ENCODE data around the gene PLCB2.

PLCB2 gene

DNA sequence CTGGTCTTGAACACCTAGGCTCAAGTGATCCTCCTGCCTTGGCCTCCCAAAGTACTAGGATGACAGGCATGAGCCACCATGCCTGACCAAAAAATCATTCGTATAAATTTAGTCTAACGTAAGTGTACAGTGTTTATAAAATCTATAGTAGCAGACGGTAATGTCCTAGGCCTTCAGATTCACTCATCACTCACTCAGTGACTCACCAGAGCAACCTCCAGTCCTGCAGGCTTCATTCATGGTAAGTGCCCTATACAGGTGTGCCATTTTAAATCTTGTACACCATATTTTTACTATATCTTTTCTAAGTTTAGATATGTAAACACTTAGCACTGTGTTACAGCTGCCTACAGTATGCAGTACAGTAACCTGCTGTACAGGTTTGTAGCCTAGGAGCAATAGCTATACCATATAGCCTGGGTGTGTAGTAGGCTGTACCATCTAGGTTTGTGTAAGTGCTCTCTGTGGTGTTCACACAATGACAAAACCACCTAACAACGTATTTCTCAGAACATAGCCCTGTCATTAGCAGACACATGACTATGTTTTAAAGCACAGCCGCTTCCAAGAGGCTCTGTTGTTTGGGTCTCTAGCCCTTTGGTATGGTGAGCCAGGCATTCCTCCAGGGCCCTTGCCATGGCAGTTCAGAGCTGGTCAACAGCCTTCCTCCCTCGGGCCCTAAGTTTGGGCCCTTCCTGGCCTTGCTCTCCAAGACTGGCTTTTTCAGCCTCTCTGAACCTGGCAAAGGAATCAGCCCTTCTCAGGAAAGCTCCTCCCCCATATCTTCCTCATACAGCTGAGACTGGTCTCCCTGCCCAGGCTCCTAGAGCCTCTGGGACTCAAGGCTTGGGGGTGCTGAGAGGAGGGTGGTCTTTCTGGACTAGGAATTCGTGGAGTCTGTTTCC is 34.9 kb upstream of the PLCB2 start:
- no peak for DNase-seq (ENCODE audit: insufficient read length, low spot score)
- no peak for FAIRE-seq

DNA sequence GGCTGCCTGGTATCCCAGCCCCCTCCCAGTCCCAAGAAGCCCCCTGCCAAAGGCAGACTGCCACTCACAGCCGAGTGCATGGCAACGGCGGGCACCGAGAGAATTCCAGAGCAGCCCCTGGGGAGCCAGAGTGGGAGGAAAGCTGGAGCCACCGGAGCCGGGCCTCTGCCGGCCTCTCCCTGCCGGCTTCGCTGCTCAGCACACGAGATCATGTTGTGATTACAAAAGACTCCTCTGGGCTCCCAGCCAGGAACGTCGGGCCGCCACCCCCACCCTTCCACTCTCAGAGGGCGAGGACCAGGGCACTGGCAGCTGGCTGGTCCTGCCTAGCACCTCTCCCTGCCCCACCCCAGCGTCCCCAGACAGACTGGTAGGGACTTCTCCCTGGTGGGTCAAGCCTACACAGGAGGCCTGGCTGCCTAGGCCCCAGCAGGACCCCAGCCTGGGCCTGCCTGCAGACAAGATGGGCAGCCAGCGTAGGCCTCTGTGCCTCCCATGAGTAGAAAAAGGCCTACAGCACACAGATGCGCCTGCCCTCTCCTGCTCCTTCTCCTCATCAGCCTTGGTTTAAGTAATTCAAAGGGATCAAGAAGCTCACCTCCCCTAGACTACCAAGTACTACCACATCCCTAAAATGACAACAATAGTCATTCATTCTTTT is 33.1 kb upstream of the PLCB2 start, which contains the start of gene CCDC9B:
CCDC9B (minus strand) TSS at position 200 of the 661 bp plus-strand sequence; CDS start at position 80, 120 bp downstream.
- DNase-seq (ENCODE audit: insufficient read length, low spot score) (no peak), FAIRE-seq (no peak)

DNA sequence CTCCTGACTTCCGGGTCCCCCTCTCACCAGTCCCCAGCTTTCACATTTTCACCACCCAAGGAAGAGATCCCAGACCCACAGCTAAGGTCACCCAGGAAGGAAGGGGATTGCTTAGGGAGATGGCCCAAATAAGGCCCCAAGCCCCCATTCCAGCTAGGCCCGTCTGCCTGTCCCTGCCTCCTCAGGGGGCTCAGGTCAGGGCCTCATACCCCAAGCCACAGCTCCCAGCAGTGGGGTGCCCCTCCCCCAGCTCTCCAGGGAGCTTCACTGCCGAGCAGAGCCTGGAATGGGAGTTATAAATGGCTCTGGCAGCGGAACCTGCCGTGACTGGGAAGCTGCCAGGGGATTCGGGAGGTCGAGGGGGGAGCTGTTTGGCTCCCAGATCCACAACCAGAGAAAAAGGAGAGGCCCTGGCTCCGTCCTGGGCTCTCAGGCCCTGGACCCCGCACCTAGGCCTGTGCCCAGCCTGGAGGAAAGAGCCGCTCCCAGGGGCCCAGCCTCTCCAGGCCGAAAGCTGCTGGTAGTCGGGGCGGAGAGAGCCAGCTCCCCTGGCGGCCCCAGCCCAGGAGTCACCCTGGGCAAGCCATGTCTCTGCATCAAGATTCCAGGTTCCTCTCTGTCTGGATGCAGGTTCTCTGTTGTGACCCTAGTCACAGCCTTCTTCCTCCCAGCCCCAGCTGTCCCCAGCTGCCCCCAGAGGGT is 32.5 kb upstream of the PLCB2 start:
- DNase-seq (ENCODE audit: insufficient read length, low spot score): no peak

DNA sequence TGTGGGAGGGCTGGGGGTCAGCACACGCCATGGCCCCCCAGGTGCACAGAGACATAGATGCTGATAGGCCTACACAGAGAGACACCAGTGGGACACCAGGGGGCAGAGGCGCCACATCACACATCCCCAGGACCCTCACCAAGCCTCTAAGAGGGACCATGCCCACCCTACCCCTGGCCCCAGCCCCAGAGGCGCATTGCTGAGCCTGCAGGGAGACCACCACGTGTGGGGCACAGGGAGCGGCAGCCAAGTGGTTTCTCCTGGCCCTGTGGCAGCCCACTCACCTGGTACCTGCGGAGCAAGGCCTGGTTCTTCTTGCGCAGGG is 31.8 kb upstream of the PLCB2 start:
- FAIRE-seq (no peak), DNase-seq (ENCODE audit: insufficient read length, low spot score) (no peak)

More for the DNA sequence above, 32.5 kb upstream of the PLCB2 start:
- no peak for FAIRE-seq

DNA sequence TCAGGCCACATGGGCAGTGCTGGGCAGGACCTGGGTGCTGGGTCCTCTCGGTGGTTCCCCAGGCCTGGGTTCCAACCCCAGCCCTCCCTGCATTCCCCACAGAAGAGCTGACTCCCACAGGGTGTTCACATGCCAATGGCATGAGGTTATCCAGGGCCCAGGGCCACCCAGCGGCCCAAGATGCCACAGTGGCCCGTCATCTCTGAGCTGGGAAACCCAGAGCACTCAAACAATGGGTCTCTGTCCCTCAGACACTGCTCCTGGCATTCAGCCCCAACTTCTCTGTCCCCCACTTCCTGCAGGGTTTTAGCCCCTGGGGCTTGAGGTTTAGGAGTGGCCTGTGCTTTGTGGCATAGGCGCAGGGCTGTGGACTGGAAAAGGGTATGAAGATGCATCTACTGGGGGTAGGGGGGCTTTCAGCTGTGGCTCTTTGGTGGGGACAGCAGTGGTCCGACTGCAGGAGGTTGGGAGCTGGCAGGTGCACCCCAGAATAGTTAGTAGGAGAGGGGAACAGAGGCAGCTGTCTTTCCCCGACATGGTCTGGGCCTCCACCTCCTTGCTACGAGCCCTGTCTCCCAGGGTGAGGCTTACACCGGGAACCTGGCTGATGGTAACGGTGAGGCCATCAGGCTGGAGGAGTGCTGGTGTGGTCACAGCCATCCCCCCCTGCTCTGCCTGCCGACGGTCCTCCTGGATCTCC is 31.3 kb upstream of the PLCB2 start:
- DNase-seq (ENCODE audit: insufficient read length, low spot score): no peak
- FAIRE-seq: no peak

- DNase-seq (ENCODE audit: insufficient read length, low spot score) (peak; percentile 92), FAIRE-seq (peak; percentile 76)
These were observed 30.4 kb upstream of the PLCB2 start for GRCh38 chr15:40338041-40338657.

- no peak for FAIRE-seq
These were observed 29.9 kb upstream of the PLCB2 start for GRCh38 chr15:40337597-40337996.

DNA sequence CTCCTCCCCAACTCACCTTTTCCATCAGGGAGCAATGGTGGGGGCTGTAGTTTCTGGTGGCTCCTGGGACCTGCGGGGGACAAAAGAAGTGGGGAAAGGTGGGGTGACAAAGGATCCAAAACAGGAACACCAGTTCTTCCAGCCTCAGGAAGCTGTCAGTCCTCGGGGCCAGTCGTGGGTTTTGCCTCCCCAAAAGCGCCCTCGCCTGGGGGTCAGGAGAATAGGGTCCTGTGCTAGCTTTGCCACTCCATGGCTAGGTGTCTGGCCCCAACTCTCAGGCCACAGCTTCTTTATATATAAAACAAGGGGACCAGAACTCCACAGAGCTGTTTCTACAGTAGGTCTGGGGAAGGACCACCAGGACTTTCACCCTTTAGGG is 29.0 kb upstream of the PLCB2 start:
- FAIRE-seq: peak; percentile 37

More at GRCh38 chr15:40337597-40337996, 29.9 kb upstream of the PLCB2 start:
- DNase-seq (ENCODE audit: insufficient read length, low spot score): no peak

DNA sequence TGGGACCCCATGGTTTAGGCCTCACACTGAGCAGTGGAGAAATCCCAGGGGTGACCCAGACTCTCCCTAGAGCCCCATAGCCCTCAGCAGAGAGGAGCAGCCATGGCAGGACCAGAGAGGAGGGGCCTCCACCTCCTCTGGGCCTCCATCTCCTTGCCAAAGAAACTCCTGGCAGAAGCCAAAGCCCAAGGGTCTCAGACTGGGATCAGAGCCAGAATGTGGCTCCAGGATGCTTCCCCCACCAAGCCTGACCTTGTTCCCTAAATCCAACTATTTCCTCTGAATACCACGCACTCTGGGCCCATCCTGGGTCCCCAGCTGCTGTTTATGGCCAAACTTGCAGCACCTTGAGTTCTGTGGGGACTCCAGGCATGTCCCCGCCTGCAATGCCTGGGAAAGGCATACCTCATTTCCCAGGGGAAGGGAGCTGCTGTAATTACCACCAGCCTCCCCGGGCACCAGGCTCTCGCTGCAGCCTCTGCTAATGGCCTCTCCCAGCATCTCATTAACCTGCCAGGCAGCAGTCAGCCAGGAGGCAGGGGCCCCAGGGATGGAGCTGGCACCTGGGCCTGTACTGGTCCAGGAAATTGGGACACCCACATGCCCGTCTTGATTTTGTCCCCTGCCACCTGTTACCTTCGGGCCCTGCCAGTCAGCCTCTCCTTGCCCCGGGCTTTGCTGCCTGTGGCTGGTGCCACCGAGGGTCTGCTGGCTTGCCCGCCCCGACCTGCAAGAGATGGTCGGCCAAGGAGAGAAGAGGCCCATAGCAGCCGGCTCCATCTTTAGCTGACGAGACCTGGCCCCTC is 28.4 kb upstream of the PLCB2 start:
- DNase-seq (ENCODE audit: insufficient read length, low spot score) (no peak), FAIRE-seq (no peak)

More for the DNA sequence above, 29.0 kb upstream of the PLCB2 start:
- DNase-seq (ENCODE audit: insufficient read length, low spot score): peak; percentile 40

GRCh38 chr15:40334941-40335795 is 27.4 kb upstream of the PLCB2 start:
- no peak for DNase-seq (ENCODE audit: insufficient read length, low spot score)
- no peak for FAIRE-seq

GRCh38 chr15:40334541-40334940 is 26.8 kb upstream of the PLCB2 start:
- FAIRE-seq (no peak), DNase-seq (ENCODE audit: insufficient read length, low spot score) (no peak)

- DNase-seq (ENCODE audit: insufficient read length, low spot score) (no peak), FAIRE-seq (peak; percentile 63)
These were observed 26.3 kb upstream of the PLCB2 start for GRCh38 chr15:40333922-40334492.

DNA sequence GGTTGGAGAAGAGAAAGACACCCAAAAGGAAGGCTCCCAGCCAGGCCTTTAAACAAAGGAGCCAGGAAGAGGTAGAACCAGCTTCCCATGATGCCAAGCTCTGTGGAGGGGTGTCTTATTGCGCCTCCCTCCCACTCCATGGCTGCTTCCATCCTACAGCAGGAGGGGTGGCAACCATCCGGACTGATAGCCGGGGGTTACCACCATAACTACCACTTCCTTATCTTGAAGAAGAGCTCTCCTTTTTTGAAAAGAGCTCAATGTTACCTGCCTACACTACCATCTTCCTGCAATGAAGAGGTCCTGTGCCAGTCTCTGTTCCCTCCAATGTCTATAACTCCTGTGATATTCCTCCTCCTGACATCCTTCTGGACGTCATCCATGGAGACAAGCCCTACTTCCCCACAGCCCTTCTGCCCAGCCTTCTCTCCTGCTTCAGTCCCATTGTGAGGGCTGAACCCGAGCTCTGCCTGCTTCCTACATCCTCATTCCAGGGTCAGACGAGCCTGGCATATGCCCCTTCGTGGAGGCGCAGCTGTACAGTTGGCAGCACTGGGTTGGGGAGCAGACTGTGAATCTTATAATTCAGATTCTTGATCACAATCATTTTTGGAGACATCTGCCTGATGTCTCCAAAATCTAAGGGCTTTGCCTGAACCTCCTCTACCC is 24.5 kb upstream of the PLCB2 start:
- FAIRE-seq: no peak
- DNase-seq (ENCODE audit: insufficient read length, low spot score): no peak

GRCh38 chr15:40331637-40332036 is 23.9 kb upstream of the PLCB2 start:
- DNase-seq (ENCODE audit: insufficient read length, low spot score) (no peak), FAIRE-seq (no peak)

DNA sequence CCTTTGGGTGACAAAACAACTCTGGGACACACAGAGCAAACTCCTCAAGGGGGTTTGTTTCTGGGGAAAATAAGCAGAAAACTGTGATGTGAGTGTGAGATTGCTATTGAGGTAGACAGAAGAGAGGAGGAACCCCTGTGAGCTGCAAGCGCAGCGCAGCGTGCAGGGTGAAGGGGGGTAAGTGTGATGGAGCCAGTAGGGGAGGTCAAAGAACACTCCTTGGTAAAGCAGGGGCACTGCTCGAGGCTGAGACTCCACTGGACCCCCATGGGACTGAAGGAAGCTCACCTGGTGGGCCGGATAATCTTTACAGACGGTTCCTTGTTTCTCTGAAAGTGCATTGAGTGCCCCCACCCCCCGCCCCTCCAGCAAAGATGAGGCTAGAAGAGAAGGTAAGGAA is 23.3 kb upstream of the PLCB2 start:
- DNase-seq (ENCODE audit: insufficient read length, low spot score) (no peak), FAIRE-seq (no peak)

DNA sequence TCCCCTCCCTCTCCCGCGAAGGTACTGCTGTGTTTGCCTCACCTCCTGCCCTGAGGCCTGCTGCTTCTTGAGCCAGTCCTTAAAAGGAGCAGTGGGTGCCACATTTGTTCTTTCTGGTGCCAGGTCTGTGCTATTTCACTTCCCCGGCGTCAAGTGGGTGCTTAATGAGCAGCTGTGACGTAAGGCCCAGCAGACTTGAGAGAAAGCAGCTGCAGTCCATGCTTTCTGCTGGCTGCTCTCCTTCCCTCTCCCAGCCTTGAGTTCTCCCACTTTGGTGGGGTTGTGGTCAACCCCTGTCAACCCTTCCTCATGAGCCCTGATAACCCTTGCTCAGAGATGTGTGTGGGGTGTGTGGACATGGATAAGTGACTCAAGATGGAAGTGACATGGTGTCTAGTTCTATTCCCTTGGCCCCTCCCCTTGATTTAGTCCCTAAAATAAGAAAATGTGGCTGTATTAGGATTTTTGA is 22.7 kb upstream of the PLCB2 start:
- FAIRE-seq: no peak
- DNase-seq (ENCODE audit: insufficient read length, low spot score): no peak

DNA sequence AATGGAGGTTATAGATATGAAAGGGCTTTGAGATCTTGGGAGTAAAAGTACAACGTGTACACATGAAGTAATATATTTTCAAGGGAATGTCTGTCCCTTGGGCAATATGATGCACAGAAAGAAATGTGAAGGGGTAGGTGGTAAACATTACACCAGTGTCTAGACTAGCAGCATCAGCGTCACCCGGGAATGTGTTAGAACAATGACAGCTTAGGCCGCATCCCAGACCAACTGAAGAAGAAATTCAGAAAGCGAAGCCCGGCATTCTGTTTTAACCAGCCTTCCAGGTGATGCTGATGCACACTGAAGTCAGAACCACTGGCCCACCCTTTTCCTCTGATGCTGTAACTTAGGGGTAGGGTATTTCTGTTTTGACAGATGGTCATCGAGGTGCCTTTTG is 22.1 kb upstream of the PLCB2 start:
- DNase-seq (ENCODE audit: insufficient read length, low spot score) (no peak), FAIRE-seq (no peak)

- DNase-seq (ENCODE audit: insufficient read length, low spot score) (no peak), FAIRE-seq (no peak)
These were observed 21.0 kb upstream of the PLCB2 start for GRCh38 chr15:40328751-40329150.

Measured in GM19239 (cell line).